ENCODE measurements around the gene ST6GALNAC3.

- TF ChIP-seq CTCF (IDR thresholded peaks at IDR 0.05): no peak
- TF ChIP-seq POLR2A (IDR thresholded peaks at IDR 0.05): no peak
- TF ChIP-seq EP300 (IDR thresholded peaks at IDR 0.05): no peak
These were observed 85.7 kb downstream of the ST6GALNAC3 start for GRCh38 chr1:76160225-76160624.
